ENCODE data around the gene MMP15.

MMP15 gene

DNA sequence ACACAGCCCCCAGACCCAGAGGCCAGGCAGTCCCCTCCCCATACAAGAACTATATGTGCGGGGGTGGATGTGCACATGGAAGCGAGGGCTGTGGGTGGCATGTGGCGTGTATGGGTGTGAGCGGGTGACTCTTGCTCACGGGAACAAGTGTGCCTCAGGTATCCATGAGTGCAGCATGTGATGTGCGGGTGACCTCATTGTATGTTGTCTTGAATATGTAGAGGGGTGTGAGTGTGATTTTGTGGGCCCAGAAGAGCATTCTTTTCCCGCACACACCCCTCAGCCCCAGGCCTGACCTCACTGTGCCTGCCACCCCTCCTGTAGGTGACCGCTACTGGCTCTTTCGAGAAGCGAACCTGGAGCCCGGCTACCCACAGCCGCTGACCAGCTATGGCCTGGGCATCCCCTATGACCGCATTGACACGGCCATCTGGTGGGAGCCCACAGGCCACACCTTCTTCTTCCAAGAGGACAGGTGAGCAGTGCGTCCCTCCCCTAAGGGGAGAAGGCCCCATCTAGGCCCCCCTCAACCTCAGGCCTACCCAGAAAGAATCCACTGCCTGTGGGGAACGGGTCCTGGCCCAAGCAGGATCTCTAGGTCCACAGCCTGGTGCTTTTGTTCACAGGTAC is 17.4 kb downstream of the MMP15 start:
- DNase-seq (ENCODE audit: extremely low read depth, low read depth) = no peak
- TF ChIP-seq, protein P1, sequence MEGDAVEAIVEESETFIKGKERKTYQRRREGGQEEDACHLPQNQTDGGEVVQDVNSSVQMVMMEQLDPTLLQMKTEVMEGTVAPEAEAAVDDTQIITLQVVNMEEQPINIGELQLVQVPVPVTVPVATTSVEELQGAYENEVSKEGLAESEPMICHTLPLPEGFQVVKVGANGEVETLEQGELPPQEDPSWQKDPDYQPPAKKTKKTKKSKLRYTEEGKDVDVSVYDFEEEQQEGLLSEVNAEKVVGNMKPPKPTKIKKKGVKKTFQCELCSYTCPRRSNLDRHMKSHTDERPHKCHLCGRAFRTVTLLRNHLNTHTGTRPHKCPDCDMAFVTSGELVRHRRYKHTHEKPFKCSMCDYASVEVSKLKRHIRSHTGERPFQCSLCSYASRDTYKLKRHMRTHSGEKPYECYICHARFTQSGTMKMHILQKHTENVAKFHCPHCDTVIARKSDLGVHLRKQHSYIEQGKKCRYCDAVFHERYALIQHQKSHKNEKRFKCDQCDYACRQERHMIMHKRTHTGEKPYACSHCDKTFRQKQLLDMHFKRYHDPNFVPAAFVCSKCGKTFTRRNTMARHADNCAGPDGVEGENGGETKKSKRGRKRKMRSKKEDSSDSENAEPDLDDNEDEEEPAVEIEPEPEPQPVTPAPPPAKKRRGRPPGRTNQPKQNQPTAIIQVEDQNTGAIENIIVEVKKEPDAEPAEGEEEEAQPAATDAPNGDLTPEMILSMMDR (IDR thresholded peaks at IDR 0.05; ENCODE audit: low read depth, low read length) = no peak

DNA sequence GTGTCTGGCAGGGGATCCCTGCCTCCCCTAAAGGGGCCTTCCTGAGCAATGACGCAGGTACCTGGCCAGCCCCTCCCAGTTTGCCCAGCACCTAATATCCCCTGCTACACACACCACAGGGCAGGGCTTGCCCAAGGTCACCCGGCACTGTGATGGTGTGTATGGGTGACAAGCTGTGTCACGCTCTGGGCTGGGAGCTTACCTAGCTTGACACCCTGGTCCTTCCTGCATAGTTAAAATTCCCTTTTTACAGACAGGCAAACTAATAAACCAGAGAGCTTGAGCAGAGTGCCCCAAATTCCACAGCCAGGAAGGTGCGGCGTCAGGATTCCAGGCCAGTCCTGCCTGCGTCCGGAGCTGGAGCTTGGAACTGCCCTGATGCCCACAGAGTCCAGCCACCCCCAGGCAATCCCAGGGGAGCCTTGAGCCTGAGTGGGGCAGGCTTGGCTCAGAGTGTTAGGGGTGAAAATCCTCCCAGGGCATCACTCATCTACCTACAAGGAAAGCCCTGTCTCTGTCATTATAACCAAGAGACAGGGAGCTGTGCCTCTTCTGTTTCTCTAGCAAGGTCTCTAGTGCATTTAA is 18.1 kb downstream of the MMP15 start:
- DNase-seq (ENCODE audit: extremely low read depth, low read depth) = no peak
- TF ChIP-seq, protein P1 (IDR thresholded peaks at IDR 0.05; ENCODE audit: low read depth, low read length) = no peak

DNA sequence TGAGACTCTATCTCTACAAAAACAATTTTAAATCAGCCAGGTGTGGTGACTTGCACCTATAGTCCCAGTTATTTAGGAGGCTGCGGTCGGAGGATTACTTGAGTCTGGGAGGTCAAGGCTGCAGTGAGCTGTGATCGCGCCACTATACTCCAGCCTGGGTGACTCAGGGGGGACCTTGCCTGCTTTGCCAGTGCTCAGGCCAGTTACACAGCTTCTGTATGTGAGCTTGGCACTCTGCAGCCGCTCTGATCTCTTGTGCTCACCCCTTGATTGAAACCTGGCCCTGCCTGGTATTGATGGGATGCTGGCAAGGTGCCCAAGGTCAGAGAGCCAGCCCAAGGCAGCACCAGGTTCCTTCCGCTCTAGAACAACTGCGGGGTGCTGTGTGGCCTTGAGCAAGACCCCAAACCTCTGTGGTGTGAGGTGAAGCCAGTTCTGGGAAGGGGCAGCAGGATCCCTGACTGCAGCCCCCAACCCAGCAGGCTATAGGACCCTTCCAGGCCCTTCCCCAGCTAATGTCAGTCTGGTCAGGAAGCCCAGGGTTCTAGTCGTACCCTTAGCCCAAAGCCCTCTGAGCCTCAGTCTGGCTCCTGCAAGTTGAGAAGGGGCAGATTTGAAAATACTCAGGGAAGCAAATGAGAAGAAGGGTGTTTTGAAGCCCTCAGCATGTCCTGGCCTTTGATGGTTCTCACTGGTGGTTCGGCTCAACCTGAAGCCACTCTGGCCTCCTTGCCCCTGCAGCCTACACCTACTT is 18.9 kb downstream of the MMP15 start:
- TF ChIP-seq, protein P1 (IDR thresholded peaks at IDR 0.05; ENCODE audit: low read depth, low read length) = no peak
- DNase-seq (ENCODE audit: extremely low read depth, low read depth) = no peak

DNA sequence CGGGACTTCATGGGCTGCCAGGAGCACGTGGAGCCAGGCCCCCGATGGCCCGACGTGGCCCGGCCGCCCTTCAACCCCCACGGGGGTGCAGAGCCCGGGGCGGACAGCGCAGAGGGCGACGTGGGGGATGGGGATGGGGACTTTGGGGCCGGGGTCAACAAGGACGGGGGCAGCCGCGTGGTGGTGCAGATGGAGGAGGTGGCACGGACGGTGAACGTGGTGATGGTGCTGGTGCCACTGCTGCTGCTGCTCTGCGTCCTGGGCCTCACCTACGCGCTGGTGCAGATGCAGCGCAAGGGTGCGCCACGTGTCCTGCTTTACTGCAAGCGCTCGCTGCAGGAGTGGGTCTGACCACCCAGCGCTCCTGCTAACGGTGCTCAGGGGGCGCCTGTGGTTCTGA is 19.5 kb downstream of the MMP15 start:
- DNase-seq (ENCODE audit: extremely low read depth, low read depth) = no peak
- TF ChIP-seq, protein P1 (IDR thresholded peaks at IDR 0.05; ENCODE audit: low read depth, low read length) = no peak

DNA sequence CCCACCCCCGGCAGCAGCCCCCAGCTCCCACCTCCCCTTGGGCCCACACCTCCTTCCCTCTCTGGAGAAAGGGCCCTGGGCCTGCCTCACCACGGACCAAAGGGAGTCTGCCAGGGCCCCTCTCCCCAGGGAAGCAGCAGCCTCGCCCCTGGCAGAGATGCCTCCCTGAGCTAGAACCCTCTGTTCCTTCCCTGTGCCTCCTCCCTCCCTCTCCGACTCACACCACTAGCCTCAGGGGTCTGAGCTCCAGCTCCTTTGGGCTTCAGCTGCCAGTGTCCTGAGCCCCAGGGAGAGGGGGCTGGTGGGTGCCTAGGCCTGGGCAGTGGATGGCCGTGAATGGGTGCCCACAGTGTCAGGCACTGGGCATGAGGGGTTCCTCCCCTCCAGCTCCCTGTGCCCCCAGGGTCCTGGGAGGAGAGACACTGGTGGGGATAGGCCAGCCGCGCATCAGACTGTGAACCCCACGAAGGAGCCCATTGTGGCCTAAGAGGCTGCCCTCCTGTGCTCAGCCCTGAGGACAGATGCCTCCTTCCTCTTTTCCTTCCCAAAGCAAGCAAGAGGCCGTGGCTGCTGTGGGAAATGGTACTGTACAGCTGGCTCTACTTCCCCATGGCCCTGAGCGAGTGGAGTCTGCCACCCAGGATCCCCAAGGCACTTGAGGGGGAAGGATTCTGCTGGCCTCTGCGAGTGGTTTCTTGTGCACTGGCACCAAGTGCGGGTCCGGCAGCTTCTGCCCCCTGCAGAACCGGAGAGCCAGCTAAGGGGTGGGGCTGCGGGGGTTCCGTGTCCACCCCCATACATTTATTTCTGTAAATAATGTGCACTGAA is 20.7 kb downstream of the MMP15 start:
- TF ChIP-seq, protein P1 (IDR thresholded peaks at IDR 0.05; ENCODE audit: low read depth, low read length) = no peak
- DNase-seq (ENCODE audit: extremely low read depth, low read depth) = no peak

DNA sequence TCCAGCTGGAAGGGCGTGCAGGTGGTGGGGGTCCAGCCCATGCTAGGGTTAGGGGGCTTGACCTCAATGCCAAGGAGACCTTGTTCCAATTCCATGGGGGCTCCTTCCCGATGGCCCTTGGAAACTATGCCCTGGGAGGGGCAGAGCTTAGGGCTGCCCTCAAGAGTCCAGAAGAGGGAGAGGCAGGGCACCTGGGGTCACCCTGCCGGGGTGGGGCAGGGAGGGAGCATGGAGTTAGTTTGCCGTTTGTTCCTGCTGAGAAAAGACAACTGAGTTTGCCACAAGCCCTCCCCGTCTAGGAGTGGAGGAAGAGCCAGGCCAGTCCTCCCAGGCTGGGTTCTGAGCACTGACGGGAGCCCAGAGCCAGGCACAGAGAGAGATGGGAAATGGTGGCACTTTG is 21.4 kb downstream of the MMP15 start:
- DNase-seq (ENCODE audit: extremely low read depth, low read depth) = no peak
- TF ChIP-seq, protein P1 (IDR thresholded peaks at IDR 0.05; ENCODE audit: low read depth, low read length) = no peak

Data from AG09319 (cell line).